Activated CD4-positive, alpha-beta T cell treated with anti-CD3 and anti-CD28 coated beads, Interleukin-2, amount 50 U/mL, for 16 hours (primary cell): ENCODE results near the gene C14orf180.
"Not testable (repeated sequence)": the region's sequence is repeated elsewhere in the genome, so short reads cannot be mapped to it uniquely, and the experiment has no call there.

Experiments used
- DNase-seq: peaks from one replicate; pipeline ENCODE4 v3.0.0-alpha.2; 2020

C14orf180 gene

GRCh38 chr14:104633276-104634137, 53.9 kb downstream of the C14orf180 start:
- DNase-seq: no peak

GRCh38 chr14:104634138-104634760, 54.7 kb downstream of the C14orf180 start:
- DNase-seq: no peak

- DNase-seq: no peak
Measured at GRCh38 chr14:104634886-104635570, 55.5 kb downstream of the C14orf180 start.

- DNase-seq: no peak
Measured at GRCh38 chr14:104635717-104636116, 56.2 kb downstream of the C14orf180 start.

GRCh38 chr14:104636131-104636530, 56.6 kb downstream of the C14orf180 start:
- no peak for DNase-seq

GRCh38 chr14:104636846-104637545, 57.4 kb downstream of the C14orf180 start:
- not testable (repeated sequence) for DNase-seq

- no peak for DNase-seq
Measured at GRCh38 chr14:104637546-104638003, 58.0 kb downstream of the C14orf180 start.

GRCh38 chr14:104638190-104638589, 58.6 kb downstream of the C14orf180 start:
- no peak for DNase-seq

- DNase-seq: no peak
Measured at GRCh38 chr14:104638927-104639450, 59.4 kb downstream of the C14orf180 start.

- DNase-seq: no peak
Measured at GRCh38 chr14:104639471-104639870, 59.9 kb downstream of the C14orf180 start.
